Coronary artery (tissue), 2 donors: Measurements from ENCODE around the gene MAP1B.
A peak's percentile ranks its signal among the peaks of the same experiment; 100 is the strongest.

ENCODE experiments used
- DNase-seq: peaks from one replicate; pipeline ENCODE4 v3.0.0-alpha.2; 2017; ENCODE audit warnings: low spot score
- H3K27ac ChIP-seq, 2 donors: fragments of 200-600 bp; sonication (generic); one replicate each; pipeline ENCODE4 v1.5.1; 2016 to 2019
- H3K4me3 ChIP-seq: fragments of 200-600 bp; sonication (generic); 2 replicates; pipeline ENCODE4 v1.5.1; 2016; ENCODE audit warnings: mild to moderate bottlenecking, moderate library complexity
- TF ChIP-seq, protein P1 (sequence below): fragments of 200-600 bp; sonication (generic); IDR thresholded peaks from one replicate; pipeline ENCODE4 v1.5.1; 2019; ENCODE audit warnings: antibody characterized with exemption

The MAP1B gene

DNA sequence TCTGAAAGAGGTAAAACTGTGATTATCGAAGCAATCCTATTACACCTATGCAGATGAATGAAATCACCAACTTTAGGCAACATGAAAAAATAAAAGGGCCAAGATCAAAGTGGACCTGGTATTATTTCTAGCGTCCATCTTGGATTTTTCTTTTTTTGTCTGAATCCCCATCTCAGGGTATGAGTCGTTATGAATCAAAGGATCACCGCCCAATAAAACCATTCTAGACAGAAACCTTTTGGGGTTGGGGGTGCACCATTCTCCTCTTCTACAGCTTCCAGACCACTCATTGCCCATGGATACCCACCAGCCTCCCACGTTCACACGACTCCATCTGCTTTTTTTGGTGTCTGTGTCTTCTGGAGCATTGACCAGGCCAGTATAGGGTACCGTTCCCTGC is 33.4 kb downstream of the MAP1B start:
- Histone ChIP-seq H3K4me3 (no peak overlapping the region), H3K27ac (peak overlapping the region; percentile 81 to 94)
- DNase-seq, result no peak
- TF ChIP-seq, protein P1, sequence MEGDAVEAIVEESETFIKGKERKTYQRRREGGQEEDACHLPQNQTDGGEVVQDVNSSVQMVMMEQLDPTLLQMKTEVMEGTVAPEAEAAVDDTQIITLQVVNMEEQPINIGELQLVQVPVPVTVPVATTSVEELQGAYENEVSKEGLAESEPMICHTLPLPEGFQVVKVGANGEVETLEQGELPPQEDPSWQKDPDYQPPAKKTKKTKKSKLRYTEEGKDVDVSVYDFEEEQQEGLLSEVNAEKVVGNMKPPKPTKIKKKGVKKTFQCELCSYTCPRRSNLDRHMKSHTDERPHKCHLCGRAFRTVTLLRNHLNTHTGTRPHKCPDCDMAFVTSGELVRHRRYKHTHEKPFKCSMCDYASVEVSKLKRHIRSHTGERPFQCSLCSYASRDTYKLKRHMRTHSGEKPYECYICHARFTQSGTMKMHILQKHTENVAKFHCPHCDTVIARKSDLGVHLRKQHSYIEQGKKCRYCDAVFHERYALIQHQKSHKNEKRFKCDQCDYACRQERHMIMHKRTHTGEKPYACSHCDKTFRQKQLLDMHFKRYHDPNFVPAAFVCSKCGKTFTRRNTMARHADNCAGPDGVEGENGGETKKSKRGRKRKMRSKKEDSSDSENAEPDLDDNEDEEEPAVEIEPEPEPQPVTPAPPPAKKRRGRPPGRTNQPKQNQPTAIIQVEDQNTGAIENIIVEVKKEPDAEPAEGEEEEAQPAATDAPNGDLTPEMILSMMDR, result no peak

DNA sequence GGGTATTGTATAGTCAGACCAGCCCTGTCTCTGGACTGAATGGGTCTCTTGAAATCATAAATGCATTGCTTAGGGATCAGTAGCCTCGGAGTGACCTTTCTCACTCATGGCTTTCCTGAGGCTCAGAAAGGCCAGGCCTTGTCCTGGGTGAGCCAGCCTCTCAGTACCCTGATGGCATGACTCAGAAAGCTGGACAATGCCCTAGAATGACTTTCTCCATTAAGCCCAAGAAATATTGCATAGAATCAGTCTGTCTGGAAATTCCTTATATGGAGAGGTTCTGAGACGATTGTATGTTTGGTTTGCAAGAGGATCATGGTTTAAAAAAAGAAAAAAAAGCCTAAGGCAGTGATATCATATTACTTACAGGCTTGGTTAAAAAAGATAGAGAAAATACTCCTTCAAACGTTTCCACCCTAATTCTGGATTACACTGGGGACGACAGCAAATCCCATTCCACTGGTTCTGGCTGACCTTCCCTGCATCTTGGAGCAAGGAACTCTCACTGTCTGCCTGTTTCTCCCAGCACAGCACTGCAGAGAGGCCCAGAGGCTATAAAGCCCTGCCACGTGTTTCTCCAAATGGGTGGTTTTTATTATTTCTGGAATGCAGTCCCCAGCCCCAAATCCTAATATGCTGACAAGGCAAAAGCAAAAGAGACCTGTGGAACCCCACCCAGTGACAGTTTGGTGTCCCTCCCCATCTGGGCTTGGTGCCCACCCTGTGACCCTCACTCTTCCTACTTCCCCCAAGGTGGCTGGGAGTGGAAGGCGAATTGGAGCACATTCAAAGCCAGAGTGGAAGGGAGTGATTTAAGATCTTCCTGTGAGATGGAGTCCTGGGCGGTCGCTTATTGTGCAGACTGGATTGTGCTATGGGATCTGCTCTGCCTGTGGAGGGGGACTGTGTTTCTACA is 34.4 kb downstream of the MAP1B start:
- TF ChIP-seq, protein P1, result no peak
- peak overlapping the region; percentile 81 to 94 for H3K27ac ChIP-seq
- no peak for DNase-seq
- no peak overlapping the region for H3K4me3 ChIP-seq

DNA sequence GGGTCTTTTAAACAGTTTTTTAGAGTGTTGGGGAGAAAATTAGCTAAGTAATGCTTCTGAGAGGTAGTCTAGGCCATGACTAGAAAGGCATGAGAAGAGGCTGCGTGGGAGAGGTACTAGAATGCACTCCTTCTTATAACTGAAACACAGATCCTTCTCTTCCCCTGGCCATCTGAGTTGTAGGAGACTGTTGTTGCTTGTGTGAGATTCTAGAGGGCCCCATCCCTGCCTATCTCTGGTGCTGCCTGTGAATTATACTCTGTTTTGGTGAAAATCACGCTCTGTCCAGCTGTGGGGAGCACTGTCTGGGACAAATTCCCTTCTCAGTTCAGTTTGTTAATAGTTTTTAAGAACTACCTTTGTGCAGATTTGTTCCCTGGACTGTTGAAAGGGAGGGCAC is 37.5 kb downstream of the MAP1B start:
- TF ChIP-seq, protein P1, result no peak
- no peak for DNase-seq
- Histone ChIP-seq H3K4me3 (no peak overlapping the region), H3K27ac (peak overlapping the region; percentile 62 to 81)

DNA sequence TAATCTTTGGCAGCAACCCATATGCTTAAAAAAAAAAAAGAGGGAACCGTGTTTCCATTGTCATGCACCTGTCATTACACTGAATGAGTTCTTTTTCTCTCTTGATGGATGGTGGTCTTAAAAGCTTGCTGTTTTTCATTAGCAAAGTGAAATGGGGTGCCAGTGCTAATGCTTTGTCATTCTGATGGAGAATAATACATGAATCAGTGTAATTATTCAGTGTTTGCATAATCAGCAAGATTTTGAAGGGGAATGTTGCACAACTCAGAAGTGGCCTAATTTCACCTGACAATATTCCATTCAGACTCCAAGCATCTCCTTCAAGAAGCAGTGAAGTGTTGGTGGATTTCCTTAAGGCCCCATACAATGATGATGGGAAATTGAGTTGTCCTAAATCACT is 38.1 kb downstream of the MAP1B start:
- Histone ChIP-seq H3K4me3 (no peak overlapping the region), H3K27ac (peak overlapping the region; percentile 73 to 81)
- no peak for DNase-seq
- TF ChIP-seq, protein P1, result no peak

DNA sequence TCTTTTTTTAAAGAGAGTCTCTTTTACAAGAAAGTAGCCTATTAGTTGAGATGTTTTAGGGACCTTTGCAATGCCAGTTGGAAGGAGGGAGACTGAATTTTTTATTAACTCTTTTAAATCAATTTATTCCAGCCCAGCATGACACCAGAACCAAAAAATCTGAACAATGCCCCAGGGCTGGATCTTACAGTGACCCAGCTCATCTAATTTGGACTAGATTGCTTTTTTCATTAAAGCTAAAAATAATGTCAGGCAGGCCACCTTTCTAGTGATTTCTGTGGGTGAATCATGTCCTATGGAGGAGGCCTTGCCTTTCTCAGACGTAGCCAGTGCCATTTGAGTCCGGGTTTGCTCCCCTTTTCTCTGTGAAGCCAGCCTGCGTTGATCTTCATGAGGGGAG is 38.8 kb downstream of the MAP1B start:
- DNase-seq, result no peak
- peak overlapping the region; percentile 66 to 73 for H3K27ac ChIP-seq
- no peak overlapping the region for H3K4me3 ChIP-seq

DNA sequence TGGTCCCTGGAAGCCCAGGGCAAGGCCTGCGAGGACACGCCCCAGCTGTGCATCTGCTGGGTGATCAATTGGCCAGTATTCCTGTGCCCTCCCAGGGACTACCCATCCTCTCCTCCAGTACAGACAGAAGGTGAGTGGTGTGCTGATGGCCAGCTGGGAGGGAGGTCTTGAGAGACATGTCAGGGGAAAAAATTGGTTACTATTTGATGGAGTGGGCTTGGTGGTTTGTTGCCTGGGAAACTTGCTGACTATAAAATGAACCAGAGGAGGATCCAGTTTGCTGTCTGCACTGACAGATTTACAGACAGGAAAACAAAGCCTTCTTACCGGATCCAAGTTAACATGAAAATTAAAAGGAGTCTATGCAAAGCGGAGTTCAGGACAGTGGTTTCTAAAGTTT is 40.3 kb downstream of the MAP1B start:
- peak overlapping the region in 1 of 2 donors; percentile 43 for H3K27ac ChIP-seq
- TF ChIP-seq, protein P1, result no peak
- H3K4me3 ChIP-seq, result no peak overlapping the region
- DNase-seq, result no peak

More for the DNA sequence above, 38.8 kb downstream of the MAP1B start:
- TF ChIP-seq, protein P1, result no peak

DNA sequence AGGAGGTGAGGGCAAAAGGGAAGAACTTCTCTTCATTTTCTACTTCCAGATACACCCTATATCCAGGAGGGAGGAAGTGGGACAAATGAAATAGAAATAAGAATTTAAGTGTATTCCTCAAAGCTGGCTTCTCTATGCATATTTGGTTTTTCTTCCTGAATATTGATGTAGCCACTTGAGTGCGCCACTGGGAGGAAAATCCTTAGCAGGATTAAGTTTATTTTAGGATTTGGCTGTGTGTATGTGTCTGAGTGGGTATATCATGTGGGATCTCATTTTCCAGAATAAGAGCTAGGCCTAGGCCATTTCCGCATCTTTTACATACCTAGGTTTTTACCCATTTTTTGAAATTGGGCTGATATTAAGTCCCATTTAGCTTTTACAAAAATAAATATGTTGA is 42.5 kb downstream of the MAP1B start:
- TF ChIP-seq, protein P1, result no peak
- Histone ChIP-seq H3K4me3 (no peak overlapping the region), H3K27ac (peak overlapping the region; percentile 77 to 85)
- no peak for DNase-seq
